Bronchial epithelial cell (primary cell): ENCODE measurements around the gene SLC25A21. TPM values are rescaled to one million over a fixed set of nuclear protein-coding genes. Genes with fewer than 3 reads are reported as not detected.

Source experiments
- DNase-seq: peaks from one replicate; pipeline ENCODE4 v3.0.0-alpha.2; 2010; ENCODE audit warnings: low read depth
- FAIRE-seq: peaks from 2 replicates; lab custom pipeline; 2011; peaks lifted over from hg19 to GRCh38; lab: Jason Lieb, UNC
- H3K27me3 ChIP-seq: 2 replicates; pipeline ENCODE4 v1.5.1; 2011; ENCODE audit warnings: low read length; ENCODE audit not compliant: control insufficient read depth, insufficient read depth
- H3K36me3 ChIP-seq: 2 replicates; pipeline ENCODE4 v1.5.1; 2011; ENCODE audit warnings: low read length; ENCODE audit not compliant: control insufficient read depth, insufficient read depth
- H3K4me3 ChIP-seq: 2 replicates; pipeline ENCODE4 v1.5.1; 2011; ENCODE audit warnings: mild to moderate bottlenecking, low read depth, low read length, control low read depth
- total RNA-seq: library from RNA; depleted of rRNA; stranded (reverse); fragments of >200 nt; gene quantifications from 2 replicates; pipeline ENCODE4 v1.2.1, GENCODE V29; 2014
- TF ChIP-seq, protein P1 (sequence below): IDR thresholded peaks from 2 replicates; pipeline ENCODE4 v1.5.1; 2011; ENCODE audit warnings: mild to moderate bottlenecking, moderate library complexity, low read length, control low read depth, inconsistent platforms; ENCODE audit not compliant: insufficient read depth, severe bottlenecking

The SLC25A21 gene
- total RNA-seq, 1 donor from 2014 or later: 0.53 TPM

DNA sequence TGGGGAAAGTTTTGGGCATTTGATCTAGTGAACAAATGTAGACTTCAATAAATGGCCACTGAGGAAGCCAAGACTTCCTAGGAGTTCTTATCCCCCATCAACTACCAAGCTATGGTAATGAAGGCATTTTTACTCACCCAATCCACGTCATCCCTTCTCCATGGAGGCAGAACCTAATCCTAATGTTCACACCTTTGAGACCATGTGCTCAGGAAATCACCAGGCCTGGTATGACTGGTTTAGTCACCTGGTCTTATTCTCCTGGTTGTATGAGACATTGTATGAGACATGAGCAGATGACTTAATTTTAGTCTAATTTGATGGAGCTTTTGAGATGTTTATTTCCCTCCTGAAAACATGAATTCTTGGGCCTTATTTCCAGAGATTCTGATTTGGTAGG is 422.2 kb downstream of the SLC25A21 start:
- FAIRE-seq: no peak
- no peak overlapping the region for H3K4me3 ChIP-seq
- TF ChIP-seq, protein P1, sequence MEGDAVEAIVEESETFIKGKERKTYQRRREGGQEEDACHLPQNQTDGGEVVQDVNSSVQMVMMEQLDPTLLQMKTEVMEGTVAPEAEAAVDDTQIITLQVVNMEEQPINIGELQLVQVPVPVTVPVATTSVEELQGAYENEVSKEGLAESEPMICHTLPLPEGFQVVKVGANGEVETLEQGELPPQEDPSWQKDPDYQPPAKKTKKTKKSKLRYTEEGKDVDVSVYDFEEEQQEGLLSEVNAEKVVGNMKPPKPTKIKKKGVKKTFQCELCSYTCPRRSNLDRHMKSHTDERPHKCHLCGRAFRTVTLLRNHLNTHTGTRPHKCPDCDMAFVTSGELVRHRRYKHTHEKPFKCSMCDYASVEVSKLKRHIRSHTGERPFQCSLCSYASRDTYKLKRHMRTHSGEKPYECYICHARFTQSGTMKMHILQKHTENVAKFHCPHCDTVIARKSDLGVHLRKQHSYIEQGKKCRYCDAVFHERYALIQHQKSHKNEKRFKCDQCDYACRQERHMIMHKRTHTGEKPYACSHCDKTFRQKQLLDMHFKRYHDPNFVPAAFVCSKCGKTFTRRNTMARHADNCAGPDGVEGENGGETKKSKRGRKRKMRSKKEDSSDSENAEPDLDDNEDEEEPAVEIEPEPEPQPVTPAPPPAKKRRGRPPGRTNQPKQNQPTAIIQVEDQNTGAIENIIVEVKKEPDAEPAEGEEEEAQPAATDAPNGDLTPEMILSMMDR: no peak
- no peaks in the 10 kb centered on the region for H3K36me3 ChIP-seq
- H3K27me3 ChIP-seq: no peaks in the 10 kb centered on the region
- DNase-seq: peak; percentile 47

DNA sequence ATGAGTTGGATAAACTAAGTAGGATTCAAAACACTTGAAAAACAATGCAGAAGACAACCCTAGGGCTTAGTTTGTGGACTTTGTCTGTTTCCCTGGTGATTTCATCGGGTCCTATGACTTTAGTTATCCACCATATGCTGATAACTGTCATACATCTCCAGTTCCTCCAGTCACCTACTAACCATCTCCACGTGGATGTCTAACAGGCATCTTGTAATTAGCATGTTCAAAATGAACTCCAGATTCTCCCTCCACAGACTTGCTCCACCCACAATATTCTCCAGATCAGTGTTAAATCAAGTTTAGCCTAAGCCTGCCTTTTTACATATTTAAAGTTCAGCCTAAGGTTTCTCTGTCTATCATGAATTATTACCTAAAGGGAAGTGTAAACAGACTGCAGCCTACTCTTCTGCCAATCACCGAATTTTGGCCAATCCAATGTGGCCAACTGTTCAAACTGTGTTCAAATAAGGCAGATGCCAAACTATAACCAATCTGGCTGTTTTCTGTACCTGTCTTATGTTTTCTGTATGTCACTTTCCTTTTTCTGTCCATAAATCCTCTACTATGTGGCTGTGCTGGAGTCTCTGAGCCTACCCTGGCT is 423.7 kb downstream of the SLC25A21 start:
- TF ChIP-seq, protein P1: no peak
- Histone ChIP-seq H3K36me3 (no peaks in the 10 kb centered on the region), H3K27me3 (no peaks in the 10 kb centered on the region), H3K4me3 (no peak overlapping the region)
- DNase-seq (no peak), FAIRE-seq (no peak)

DNA sequence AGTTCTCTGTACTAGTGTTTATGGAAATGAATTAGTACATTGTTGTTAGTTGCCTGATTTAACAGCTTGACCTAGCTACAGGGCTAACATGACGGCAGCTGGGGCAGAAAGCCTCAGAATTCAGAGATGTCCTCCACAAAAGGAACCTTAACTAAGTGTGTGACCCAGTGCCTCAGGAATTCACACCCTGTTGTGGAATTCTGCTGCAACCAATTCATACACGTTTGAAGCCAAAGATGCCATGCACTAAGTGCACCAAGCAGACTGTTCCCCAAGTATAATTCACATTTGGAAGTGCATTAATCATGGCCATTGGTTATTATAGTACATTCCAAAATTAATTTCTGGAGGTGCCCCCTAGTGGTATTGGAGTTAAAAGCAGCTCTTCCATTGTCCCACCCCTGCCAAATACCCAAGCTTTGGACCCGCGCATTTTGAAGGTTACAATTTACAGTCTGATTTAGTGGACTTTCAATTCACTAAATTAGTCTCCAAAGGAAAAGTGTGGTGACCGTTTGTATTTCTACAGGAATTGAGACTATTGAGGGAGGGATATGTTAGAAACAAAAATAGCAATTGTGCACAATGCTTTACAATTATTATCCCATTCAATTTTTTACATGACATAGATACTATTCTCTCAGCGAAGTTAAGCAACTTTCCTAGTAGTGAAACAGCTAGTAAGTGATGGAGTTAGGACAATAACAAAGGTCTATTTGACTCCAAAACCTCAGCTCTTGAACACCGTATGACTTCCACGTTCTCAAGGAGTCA is 424.8 kb downstream of the SLC25A21 start:
- Histone ChIP-seq H3K36me3 (no peaks in the 10 kb centered on the region), H3K27me3 (no peaks in the 10 kb centered on the region), H3K4me3 (no peak overlapping the region)
- TF ChIP-seq, protein P1: peak; percentile 62
- DNase-seq (peak; percentile 39), FAIRE-seq (peak; percentile 7)

DNA sequence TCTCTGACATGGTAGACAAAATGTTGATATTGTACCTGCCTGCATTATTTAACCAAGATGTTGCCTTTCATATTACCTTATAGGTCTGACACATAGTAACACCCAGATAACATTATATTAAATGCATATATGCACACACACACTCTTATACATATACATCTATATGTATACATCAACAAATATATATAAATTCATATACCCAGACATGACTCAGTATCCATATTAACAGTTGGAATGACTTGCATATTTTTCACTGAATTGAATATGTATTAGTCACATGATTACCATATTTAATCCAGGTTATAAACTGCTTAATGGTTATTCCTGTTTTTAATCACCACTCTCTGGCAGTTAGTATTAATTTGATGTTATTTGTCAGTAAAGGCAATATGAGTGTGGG is 425.5 kb downstream of the SLC25A21 start:
- Histone ChIP-seq H3K36me3 (no peaks in the 10 kb centered on the region), H3K4me3 (no peak overlapping the region), H3K27me3 (no peaks in the 10 kb centered on the region)
- DNase-seq (no peak), FAIRE-seq (no peak)
- TF ChIP-seq, protein P1: no peak

DNA sequence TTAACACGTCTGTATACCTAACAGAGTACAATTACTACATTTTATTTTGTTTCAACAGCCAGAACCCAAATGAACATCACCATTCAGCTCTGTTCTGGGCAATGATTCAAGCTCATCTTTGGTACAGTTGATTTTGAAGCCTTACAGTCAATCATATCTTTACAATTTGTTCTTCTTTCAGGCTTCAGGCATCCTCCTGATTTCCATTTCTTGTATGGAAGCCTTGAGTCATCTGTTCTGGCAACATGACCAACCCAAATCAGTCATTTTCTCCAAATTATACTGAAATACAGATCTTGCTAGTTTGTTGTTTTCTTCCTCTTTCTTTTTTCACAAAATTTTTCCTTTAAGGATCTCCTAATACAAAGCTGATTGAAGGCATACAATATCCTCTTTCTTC is 430.5 kb downstream of the SLC25A21 start:
- Histone ChIP-seq H3K4me3 (no peak overlapping the region), H3K36me3 (no peaks in the 10 kb centered on the region), H3K27me3 (no peaks in the 10 kb centered on the region)
- FAIRE-seq (no peak), DNase-seq (no peak)
- TF ChIP-seq, protein P1: no peak
